HL-60 (cell line): ENCODE data around the gene GRK5.

ENCODE experiments used
- CTCF ChIP-seq: IDR thresholded peaks from one replicate; pipeline ENCODE4 v1.5.1; 2011; ENCODE audit warnings: low read length, control low read depth, inconsistent platforms; ENCODE audit not compliant: insufficient read depth
- POLR2AphosphoS5 ChIP-seq: IDR thresholded peaks from 2 replicates; pipeline ENCODE4 v1.6.1; 2012; ENCODE audit warnings: low read depth

GRCh38 chr10:119378737-119379067 lies 171.3 kb downstream of the GRK5 start:
- TF ChIP-seq POLR2AphosphoS5: no peak
- no peak for TF ChIP-seq CTCF
